HK-2 (cell line): Measurements from ENCODE around the gene COL15A1.

Experiments
- DNase-seq: peaks from one replicate; pipeline ENCODE4 v3.0.0-alpha.2; 2018; ENCODE audit not compliant: unreplicated experiment

COL15A1 gene

DNA sequence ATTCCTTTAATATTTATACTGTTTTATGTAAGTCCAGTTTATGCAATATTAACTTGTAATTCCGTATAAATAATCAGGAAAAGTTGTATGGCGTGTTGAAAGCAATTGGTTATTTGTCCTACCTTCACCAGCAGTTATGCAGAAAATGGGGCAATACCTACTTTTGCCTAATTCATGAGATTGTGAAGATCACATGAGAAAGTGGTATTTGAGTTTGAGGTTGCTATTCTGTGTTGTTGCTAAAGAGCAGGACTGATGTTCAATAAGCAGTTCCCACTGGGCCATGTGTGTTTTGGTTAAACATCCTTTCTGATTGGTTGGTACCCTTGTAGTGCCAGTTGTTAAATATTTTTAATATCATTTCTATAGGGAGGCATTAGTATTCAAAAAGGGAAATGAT lies 164.4 kb downstream of the COL15A1 start:
- DNase-seq, result no peak

DNA sequence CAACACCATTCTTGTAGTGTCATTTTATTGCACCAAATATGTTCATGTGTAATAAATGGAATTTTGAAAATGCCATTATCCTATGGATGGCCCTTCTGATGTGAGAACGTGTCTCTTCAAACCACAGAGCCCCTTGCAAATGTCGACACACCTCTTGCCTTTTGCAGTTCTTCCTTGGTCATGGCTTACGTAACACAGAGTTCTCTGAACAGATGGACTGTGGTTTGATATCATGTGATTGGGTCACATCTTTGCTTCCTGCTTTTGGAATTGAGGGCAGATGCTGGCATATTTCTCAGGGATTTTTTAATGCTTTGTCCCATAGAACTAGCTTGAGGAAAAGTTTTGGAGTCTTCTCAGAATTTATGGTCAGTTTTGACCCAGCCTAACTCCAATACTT lies 165.8 kb downstream of the COL15A1 start:
- no peak for DNase-seq

DNA sequence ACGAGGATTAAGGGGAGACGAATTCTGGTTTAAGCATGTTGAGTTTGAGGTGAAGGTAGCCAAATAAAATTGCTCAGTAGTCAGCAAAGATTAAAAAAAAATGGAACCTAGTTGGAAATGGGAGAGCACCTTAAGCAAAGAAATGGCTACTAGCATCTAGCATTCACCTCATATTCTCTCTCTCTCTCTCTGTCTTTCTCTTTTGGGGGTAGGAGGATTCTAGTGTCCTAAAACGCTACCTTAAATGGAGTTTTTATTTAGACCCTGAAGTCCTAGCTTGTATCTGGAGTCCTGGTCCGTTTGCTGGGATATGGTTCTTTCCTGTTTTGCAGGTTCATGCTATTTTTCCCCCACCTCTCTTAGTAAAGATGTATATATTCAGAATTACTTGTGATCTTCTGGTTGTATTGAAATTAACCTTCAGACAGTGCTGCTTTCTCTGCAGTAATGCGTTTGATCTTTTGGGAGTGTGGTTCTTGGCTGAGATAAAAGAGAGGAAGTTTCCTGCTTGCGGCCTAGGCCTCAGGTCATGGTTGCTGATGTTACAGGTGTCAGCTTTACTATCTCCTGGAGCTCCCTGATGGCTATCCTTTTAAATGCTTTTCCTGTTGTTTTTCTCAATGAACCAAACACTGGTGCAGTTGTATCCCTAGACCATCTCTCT lies 169.2 kb downstream of the COL15A1 start:
- no peak for DNase-seq

DNA sequence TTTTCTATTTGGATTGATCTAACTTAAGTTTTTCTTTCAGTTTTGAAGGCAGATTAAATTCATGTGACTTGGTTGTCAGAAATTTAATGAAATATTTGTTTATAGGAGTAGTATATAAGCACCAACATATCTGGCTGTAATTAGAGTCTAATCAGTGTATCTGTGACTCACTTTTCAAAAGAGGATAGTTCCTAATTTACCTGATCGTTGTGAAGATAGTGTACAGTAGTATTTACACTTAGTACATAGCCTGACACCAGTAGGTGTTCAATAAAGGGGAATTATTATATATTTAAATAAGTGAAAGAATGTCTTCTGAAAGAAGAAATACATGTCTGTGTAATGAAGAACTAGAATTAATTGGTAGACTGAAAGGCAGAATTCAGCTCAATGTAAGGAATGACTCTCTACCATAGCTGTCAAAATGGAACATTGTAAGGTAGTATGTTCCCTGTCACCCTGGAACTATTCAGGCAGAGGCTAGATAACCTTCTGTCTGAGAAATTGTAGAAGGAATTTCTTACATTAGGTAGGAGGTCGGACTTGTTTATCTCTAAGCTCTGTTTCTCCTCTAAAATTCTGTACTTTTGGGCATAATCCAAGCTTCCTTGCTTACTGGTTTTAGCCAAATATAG lies 169.8 kb downstream of the COL15A1 start:
- DNase-seq, result no peak

DNA sequence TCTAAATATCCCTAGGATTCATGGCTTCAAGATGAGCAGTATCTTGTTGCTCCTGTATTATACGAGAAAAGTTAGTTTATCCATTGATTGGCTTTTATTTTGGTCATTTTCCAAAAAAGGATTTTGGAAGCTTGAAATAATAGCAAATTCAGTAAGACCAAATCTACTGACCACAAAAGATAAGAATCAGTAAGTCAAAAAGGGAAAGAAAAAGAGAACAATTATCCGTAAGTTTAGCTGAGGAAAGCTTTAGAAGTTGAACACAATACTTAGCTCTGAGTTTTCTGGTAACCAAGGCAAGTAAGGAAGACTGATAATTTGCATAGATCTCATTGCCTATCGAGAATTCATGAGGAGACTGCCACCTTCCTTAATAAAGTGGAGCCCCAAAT lies 170.3 kb downstream of the COL15A1 start:
- no peak for DNase-seq

DNA sequence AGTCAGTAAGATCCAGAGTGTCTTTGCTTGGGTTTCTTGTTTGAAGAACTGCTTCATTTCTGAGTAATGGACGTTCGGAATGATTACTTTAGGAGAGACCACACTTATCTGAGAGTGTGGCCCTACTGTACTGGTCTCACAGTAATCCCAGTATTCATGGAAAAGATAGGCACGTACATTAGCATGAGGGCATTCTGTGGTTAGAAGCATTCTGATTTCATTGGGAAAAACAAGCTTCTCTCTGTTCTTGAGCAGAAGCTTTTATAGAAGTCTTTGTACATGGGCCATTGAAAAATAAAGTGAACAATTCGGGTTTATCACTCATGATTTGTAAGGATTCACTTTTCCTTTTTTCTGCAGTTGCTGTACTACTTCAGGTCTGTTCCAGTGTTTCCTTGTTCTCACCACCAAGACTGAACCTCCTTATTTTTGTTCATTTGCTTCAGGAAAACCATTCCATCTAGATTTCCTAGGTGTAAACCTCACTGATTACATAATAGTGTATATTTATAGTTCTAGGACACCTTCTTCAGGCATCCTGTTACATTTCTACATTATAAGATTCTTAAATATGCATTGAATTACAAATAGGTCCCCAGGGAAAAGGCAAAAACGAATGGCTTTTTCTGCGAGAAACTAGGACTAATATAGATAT lies 171.3 kb downstream of the COL15A1 start:
- DNase-seq, result no peak

DNA sequence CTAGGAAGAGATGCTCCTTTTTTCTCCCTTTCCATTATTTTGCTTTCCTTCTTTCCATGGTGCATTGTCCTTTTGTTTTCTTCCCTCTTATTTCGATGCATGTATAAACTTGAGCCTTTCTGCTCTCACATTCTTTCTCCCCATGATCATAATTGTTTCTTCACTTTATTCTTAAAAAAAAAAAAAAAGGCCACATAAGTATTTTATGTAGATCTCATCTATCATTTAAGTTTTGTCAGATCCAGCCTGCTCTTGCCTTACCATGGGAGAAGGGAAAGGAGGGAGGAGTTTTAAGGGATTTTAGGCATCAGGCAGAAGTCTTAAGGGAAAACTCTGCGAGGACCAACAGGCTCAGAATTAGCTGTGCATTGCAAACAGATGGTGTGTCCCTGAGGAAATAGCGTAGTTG lies 172.3 kb downstream of the COL15A1 start:
- DNase-seq, result no peak

DNA sequence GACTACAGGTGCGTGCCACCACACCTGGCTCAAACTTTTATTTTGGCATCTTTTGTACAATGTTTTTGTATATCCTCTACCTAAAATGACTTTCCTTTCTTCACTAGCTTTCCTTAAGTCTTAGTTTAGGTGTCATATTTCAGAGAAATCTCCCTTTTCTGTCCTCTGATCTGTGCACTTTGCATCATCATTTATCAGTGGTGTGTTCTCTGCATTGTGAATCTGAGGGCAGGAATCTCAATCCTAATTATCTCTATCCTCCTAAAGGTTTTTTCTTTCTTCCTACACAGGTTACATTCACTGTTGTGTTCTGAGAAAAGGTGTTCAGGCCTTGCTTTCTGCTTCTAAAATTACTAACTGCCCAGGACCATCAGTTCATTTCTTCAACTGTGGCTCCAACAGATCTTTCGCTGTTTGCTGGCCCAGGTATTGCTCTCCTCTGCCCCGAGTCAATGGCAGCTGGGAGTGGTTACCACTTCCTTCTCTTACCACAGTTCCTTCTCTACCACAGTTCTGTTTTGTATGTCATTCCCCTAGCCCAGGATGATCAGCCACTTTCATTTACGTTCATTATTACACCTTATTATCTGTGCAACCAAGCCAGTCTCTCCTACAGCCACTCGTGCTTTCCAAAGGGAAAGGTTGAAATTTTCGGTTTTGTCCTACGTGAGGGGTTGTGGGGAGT lies 175.2 kb downstream of the COL15A1 start:
- no peak for DNase-seq

DNA sequence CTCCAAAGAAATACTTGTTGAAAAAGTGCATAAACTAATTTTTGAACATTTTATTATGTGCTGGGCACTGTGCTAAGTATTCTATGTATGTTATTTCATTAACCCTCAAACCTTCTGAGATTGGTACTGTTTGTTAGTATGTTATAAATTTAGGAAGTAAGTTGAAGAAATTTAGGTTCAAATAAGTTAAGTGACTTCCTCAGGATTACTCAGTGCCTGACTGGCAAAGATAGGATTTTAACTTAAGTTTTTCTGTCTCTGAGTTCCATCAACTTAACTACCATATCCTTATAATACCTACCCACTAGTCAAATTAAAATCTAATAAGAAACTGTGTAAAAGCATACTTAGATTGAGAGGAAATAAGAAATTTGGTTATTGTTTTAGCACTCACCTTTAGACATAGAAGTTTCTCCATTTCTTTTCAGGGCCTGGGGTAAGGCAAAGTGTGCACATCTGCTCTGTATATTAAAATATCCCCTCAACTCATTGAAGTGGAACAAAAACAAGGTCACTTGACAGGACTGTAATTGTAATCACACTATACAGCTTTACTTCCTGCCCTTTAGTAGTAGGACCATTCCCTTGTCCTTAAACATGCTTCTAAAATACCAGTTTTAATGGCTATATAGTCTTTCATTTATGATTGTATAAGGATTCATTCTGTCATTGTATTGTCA lies 176.4 kb downstream of the COL15A1 start:
- DNase-seq, result no peak
